ENCODE measurements around the gene MKRN1.
"Not testable (repeated sequence)": the region's sequence is repeated elsewhere in the genome, so short reads cannot be mapped to it uniquely, and the experiment has no call there.

MKRN1 gene

GRCh38 chr7:140435252-140435895, 43.9 kb downstream of the MKRN1 start:
- no peak for DNase-seq (ENCODE audit: low read depth)

GRCh38 chr7:140433396-140433795, 45.9 kb downstream of the MKRN1 start:
- no peak for DNase-seq (ENCODE audit: low read depth)

- DNase-seq (ENCODE audit: low read depth), result no peak
Observed at GRCh38 chr7:140426130-140426529, 53.2 kb downstream of the MKRN1 start.

- DNase-seq (ENCODE audit: low read depth), result no peak
Observed at GRCh38 chr7:140425718-140426117, 53.6 kb downstream of the MKRN1 start.

- no peak for DNase-seq (ENCODE audit: low read depth)
Observed at GRCh38 chr7:140423501-140423900, 55.8 kb downstream of the MKRN1 start.

GRCh38 chr7:140421521-140421920, 57.8 kb downstream of the MKRN1 start:
- no peak for DNase-seq (ENCODE audit: low read depth)

- DNase-seq (ENCODE audit: low read depth), result no peak
Observed at GRCh38 chr7:140418653-140419052, 60.7 kb downstream of the MKRN1 start.

- not testable (repeated sequence) for DNase-seq (ENCODE audit: low read depth)
Observed at GRCh38 chr7:140418156-140418472, 61.2 kb downstream of the MKRN1 start.

GRCh38 chr7:140417456-140418155, 61.7 kb downstream of the MKRN1 start:
- DNase-seq (ENCODE audit: low read depth), result no peak

GRCh38 chr7:140416560-140416959, 62.7 kb downstream of the MKRN1 start:
- no peak for DNase-seq (ENCODE audit: low read depth)

- not testable (repeated sequence) for DNase-seq (ENCODE audit: low read depth)
Observed at GRCh38 chr7:140415816-140416215, 63.5 kb downstream of the MKRN1 start.

- no peak for DNase-seq (ENCODE audit: low read depth)
Observed at GRCh38 chr7:140415361-140415760, 63.9 kb downstream of the MKRN1 start.

GRCh38 chr7:140404565-140405065, 74.7 kb downstream of the MKRN1 start:
- no peak for DNase-seq (ENCODE audit: low read depth)

GRCh38 chr7:140403878-140404564, 75.3 kb downstream of the MKRN1 start, which contains the start of gene RAB19:
RAB19 (plus strand) TSS chr7:140404058; CDS start chr7:140407647, 3,589 bp downstream.
- no peak for DNase-seq (ENCODE audit: low read depth)
